A549 (cell line): Measurements from ENCODE around the gene ITPA. TPM values are rescaled to one million over a fixed set of nuclear protein-coding genes. Genes with fewer than 3 reads are reported as not detected.

Experiments
- ATAC-seq, 2 experiments: fragments of 200-7000 bp in 1 of 2; fragments of >200 bp in 1 of 2; cut with Nextera tagmentation in 1 of 2; cut with Tn5 transposase in 1 of 2; 3 replicates each; pipeline versions ENCODE4 v1.8.0 to v1.9.1; 2018 to 2020; ENCODE audit warnings: mild to moderate bottlenecking in 1 of 2, moderate library complexity in 1 of 2
- CTCF ChIA-PET: fragments of 300-600 bp; sonication (Branson Sonifier 250); formaldehyde crosslinking; extraction: SDS; loops from one replicate; lab custom pipeline; 2021; ENCODE audit warnings: antibody characterized with exemption, inconsistent platforms; lab: Yijun Ruan, JAX
- POLR2A ChIA-PET: fragments of 350-600 bp; formaldehyde crosslinking; extraction: SDS; loops from one replicate; lab custom pipeline; 2021; ENCODE audit warnings: antibody characterized with exemption, inconsistent platforms; lab: Yijun Ruan, JAX
- DNase-seq, 2 experiments: peaks; one replicate each; pipeline versions ENCODE4 v3.0.0 to v3.0.0-alpha.2; 2011 to 2016; ENCODE audit warnings: low read depth in 1 of 2, low spot score in 1 of 2
- FAIRE-seq: peaks from 2 replicates; lab custom pipeline; 2011; peaks lifted over from hg19 to GRCh38; lab: Jason Lieb, UNC
- H3K27ac ChIP-seq, 2 experiments: fragments of >200 bp; sonication (Bioruptor Twin); formaldehyde crosslinking; 3 replicates each; pipeline ENCODE4 v1.5.1; 2016 to 2017
- H3K4me1 ChIP-seq: fragments of >200 bp; sonication (Bioruptor Twin); formaldehyde crosslinking; 3 replicates; pipeline ENCODE4 v1.6.1; 2016
- H3K4me2 ChIP-seq: fragments of >200 bp; sonication (Bioruptor Twin); formaldehyde crosslinking; 3 replicates; pipeline ENCODE4 v1.6.1; 2016
- H3K4me3 ChIP-seq: fragments of >200 bp; sonication (Bioruptor Twin); formaldehyde crosslinking; 3 replicates; pipeline ENCODE4 v1.5.1; 2016
- H3K9me3 ChIP-seq: fragments of >200 bp; sonication (Bioruptor Twin); formaldehyde crosslinking; 3 replicates; pipeline ENCODE4 v1.6.1; 2016
- CBX8 ChIP-seq: fragments of 200-600 bp; sonication (generic); IDR thresholded peaks from 2 replicates; pipeline ENCODE4 v1.6.1; 2016
- CEBPB ChIP-seq, 2 experiments: fragments of >200 bp in 1 of 2; sonication (Bioruptor Twin) in 1 of 2; formaldehyde crosslinking in 1 of 2; IDR thresholded peaks; 2 replicates each; pipeline ENCODE4 v1.6.1; 2012 to 2016
- CHD2 ChIP-seq: fragments of 150-350 bp; IDR thresholded peaks from 2 replicates; pipeline ENCODE4 v1.6.1; 2014; ENCODE audit warnings: low read length; ENCODE audit not compliant: partially characterized antibody
- CTCF ChIP-seq: fragments of >200 bp; sonication (Bioruptor Twin); formaldehyde crosslinking; IDR thresholded peaks from 3 replicates; pipeline ENCODE4 v1.5.1; 2016
- EHMT2 ChIP-seq: fragments of 200-600 bp; sonication (generic); IDR thresholded peaks from 2 replicates; pipeline ENCODE4 v1.6.1; 2016; ENCODE audit warnings: antibody characterized with exemption, low read depth, mild to moderate bottlenecking, moderate library complexity
- EP300 ChIP-seq, 2 experiments: fragments of >200 bp; sonication (Bioruptor Twin); formaldehyde crosslinking; IDR thresholded peaks; 2 replicates in 1 of 2; 3 replicates in 1 of 2; pipeline ENCODE4 v1.6.1; 2016 to 2017
- FOSB ChIP-seq: fragments of 250-450 bp; sonication (Bioruptor Pico); IDR thresholded peaks from 2 replicates; pipeline ENCODE4 v1.5.0; 2020; ENCODE audit warnings: mild to moderate bottlenecking, moderate library complexity
- FOSL2 ChIP-seq, 2 experiments: fragments of 450-650 bp in 1 of 2; fragments of >200 bp in 1 of 2; sonication (Bioruptor Twin) in 1 of 2; formaldehyde crosslinking; IDR thresholded peaks; 2 replicates each; pipeline versions ENCODE4 v1.5.0 to v1.6.1; 2016 to 2020; ENCODE audit warnings: mild to moderate bottlenecking in 1 of 2, moderate library complexity in 1 of 2
- FOXS1 ChIP-seq: fragments of 250-450 bp; sonication (Bioruptor Pico); IDR thresholded peaks from 2 replicates; pipeline ENCODE4 v1.5.0; 2020; ENCODE audit warnings: mild to moderate bottlenecking, moderate library complexity
- GATA3 ChIP-seq: IDR thresholded peaks from 2 replicates; pipeline ENCODE4 v1.6.1; 2012; ENCODE audit warnings: borderline replicate concordance
- HDAC2 ChIP-seq: fragments of 200-600 bp; sonication (generic); IDR thresholded peaks from 2 replicates; pipeline ENCODE4 v1.6.1; 2016
- HOXB13 ChIP-seq: fragments of 250-450 bp; sonication (Bioruptor Pico); IDR thresholded peaks from 2 replicates; pipeline ENCODE4 v1.5.0; 2020; ENCODE audit warnings: low read depth, mild to moderate bottlenecking, moderate library complexity
- HOXB5 ChIP-seq: fragments of 250-450 bp; sonication (Bioruptor Pico); IDR thresholded peaks from 2 replicates; pipeline ENCODE4 v1.5.0; 2020; ENCODE audit warnings: mild to moderate bottlenecking, moderate library complexity
- JUNB ChIP-seq: fragments of >200 bp; sonication (Bioruptor Twin); formaldehyde crosslinking; IDR thresholded peaks from 2 replicates; pipeline ENCODE4 v1.6.1; 2016
- KDM1A ChIP-seq: fragments of 200-600 bp; sonication (generic); IDR thresholded peaks from 2 replicates; pipeline ENCODE4 v1.6.1; 2016; ENCODE audit warnings: low read depth, mild to moderate bottlenecking
- MAZ ChIP-seq: fragments of 150-350 bp; IDR thresholded peaks from 2 replicates; pipeline ENCODE4 v1.6.1; 2014; ENCODE audit warnings: antibody characterized with exemption, low read depth, low read length, borderline replicate concordance
- RAD21 ChIP-seq, 2 experiments: fragments of >200 bp in 1 of 2; sonication (Bioruptor Twin) in 1 of 2; formaldehyde crosslinking in 1 of 2; IDR thresholded peaks in 1 of 2; conservative IDR thresholded peaks in 1 of 2; 2 replicates in 1 of 2; 3 replicates in 1 of 2; pipeline ENCODE4 v1.6.1; 2012 to 2018; ENCODE audit warnings: inconsistent platforms in 1 of 2
- RARB ChIP-seq: fragments of 250-450 bp; sonication (Bioruptor Pico); IDR thresholded peaks from 2 replicates; pipeline ENCODE4 v1.8.0; 2021; ENCODE audit warnings: mild to moderate bottlenecking, moderate library complexity
- REST ChIP-seq: fragments of 200-600 bp; sonication (generic); IDR thresholded peaks from 2 replicates; pipeline ENCODE4 v1.6.1; 2016; ENCODE audit warnings: antibody characterized with exemption, mild to moderate bottlenecking, moderate library complexity
- RNF2 ChIP-seq: fragments of 200-600 bp; sonication (generic); IDR thresholded peaks from 2 replicates; pipeline ENCODE4 v1.6.1; 2016; ENCODE audit warnings: low read depth, mild to moderate bottlenecking, antibody characterized with exemption, moderate library complexity, borderline replicate concordance
- SMC3 ChIP-seq: fragments of >200 bp; sonication (Bioruptor Twin); formaldehyde crosslinking; IDR thresholded peaks from 3 replicates; pipeline ENCODE4 v1.6.1; 2018; ENCODE audit warnings: inconsistent platforms
- SREBF2 ChIP-seq: fragments of 450-650 bp; IDR thresholded peaks from 2 replicates; pipeline ENCODE4 v1.6.1; 2014; ENCODE audit warnings: mild to moderate bottlenecking, moderate library complexity
- TFCP2L1 ChIP-seq: fragments of 250-450 bp; sonication (Bioruptor Pico); IDR thresholded peaks from 2 replicates; pipeline ENCODE4 v1.5.0; 2021; ENCODE audit warnings: mild to moderate bottlenecking
- TP53 ChIP-seq: fragments of 250-450 bp; sonication (Bioruptor Pico); IDR thresholded peaks from 2 replicates; pipeline ENCODE4 v1.5.0; 2021; ENCODE audit warnings: mild to moderate bottlenecking, moderate library complexity
- ZFP36 ChIP-seq: fragments of 450-650 bp; IDR thresholded peaks from 2 replicates; pipeline ENCODE4 v1.6.1; 2014; ENCODE audit warnings: borderline replicate concordance; ENCODE audit not compliant: partially characterized antibody
- ZNF302 ChIP-seq: fragments of 250-450 bp; sonication (Bioruptor Pico); IDR thresholded peaks from 2 replicates; pipeline ENCODE4 v1.9.0; 2021; ENCODE audit warnings: inconsistent platforms, mild to moderate bottlenecking, moderate library complexity
- ZSCAN20 ChIP-seq: fragments of 250-450 bp; sonication (Bioruptor Pico); IDR thresholded peaks from 2 replicates; pipeline ENCODE4 v1.8.0; 2022; ENCODE audit warnings: mild to moderate bottlenecking, moderate library complexity
- WGBS: methylation state at CpG from one replicate; pipeline ENCODE4 v1.1.6; 2017; ENCODE audit errors: missing lambda C conversion rate; 5-methylcytosine and 5-hydroxymethylcytosine counted together
- polyA plus RNA-seq, 4 experiments: library from polyadenylated mRNA; depleted of rRNA in 3 of 4; stranded (reverse); fragments of >200 nt; fragmentation: RNase III in 1 of 4; extraction: RNeasy Plus Mini Kit Qiagen cat#74134 plus additional on column Dnase treatment in 1 of 4; gene quantifications; 2 replicates in 3 of 4; 3 replicates in 1 of 4; pipeline ENCODE4 v1.2.3, GENCODE V29; 2011 to 2017
- TF ChIP-seq, protein P1 (sequence below): IDR thresholded peaks from 2 replicates; pipeline ENCODE4 v1.6.1; 2012; ENCODE audit warnings: low read depth, borderline replicate concordance
- TF ChIP-seq, protein P2 (sequence below): fragments of >200 bp; sonication (Bioruptor Twin); formaldehyde crosslinking; IDR thresholded peaks from 3 replicates; pipeline ENCODE4 v1.6.1; 2016
- TF ChIP-seq, protein P3 (sequence below): fragments of 250-450 bp; sonication (Bioruptor Pico); IDR thresholded peaks from 2 replicates; pipeline ENCODE4 v1.5.0; 2020; ENCODE audit warnings: low read depth, mild to moderate bottlenecking, moderate library complexity

ITPA gene
- polyA plus RNA-seq, 2 of the 4 experiments (the other 2 are of a cell fraction), result 54.0 to 106 TPM

DNA sequence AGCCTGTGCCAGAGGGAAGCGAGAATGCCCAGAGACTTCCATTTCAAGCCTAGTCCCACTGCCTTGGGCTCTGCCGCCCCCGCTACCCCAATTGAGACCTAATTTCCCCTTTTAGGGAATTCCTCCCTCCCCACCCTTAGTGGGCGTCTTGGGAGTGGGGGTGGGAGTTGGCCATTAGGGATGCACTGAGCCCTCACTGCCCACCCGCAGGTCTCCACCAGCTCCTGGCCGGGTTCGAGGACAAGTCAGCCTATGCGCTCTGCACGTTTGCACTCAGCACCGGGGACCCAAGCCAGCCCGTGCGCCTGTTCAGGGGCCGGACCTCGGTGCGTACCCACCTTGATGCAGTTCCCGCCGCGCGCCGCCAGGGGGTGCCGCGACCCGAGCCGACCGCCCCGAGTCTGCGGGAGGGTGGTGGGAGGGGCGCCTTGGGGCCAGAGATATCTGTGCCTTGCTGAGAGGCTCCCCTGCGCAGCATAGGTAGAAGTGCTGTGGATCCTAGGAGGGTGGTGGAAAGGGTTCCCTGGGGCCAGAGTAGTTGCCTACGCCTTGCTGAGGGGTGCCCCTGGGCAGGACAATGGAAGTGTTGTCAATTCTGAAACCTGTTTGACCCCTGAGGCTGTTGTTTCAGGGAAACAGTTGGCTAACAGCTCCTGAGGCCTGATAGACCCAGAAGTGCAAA, 9.2 kb downstream of the ITPA start:
- no peak overlapping the region for H3K4me3 ChIP-seq
- FAIRE-seq (no peak), ATAC-seq (peak; percentile 84 to 89), DNase-seq (peak; percentile 63 to 89)
- ChIA-PET CTCF (interaction anchor here (0.6 to 10.7 kb wide), 44 partner anchors 9 to 307 kb away, joined by 3 to 105 read pairs (median 4); partner anchors contain the start of genes ITPA and SLC4A11), POLR2A (no interaction called here)
- H3K4me1 ChIP-seq, result peaks cover 36% of the 10 kb centered on the region
- 25% methylated on average over 26 of the region's 30 CpGs for WGBS
- no peaks in the 10 kb centered on the region for H3K9me3 ChIP-seq
- TF ChIP-seq SMC3 (peak; percentile 94), ZSCAN20 (CRISPR knock-in tag) (no peak), KDM1A (no peak), TP53 (0 out of 2 replicates have a peak, but pooled peaks have one; percentile 52), ZFP36 (no peak), CHD2 (no peak), CBX8 (no peak), CTCF (peak; percentile 90), GATA3 (no peak), RAD21 (conservative IDR thresholded peaks at IDR 0.05 in 1 of 2, IDR thresholded peaks at IDR 0.05 in 1 of 2) (peak; percentile 76 to 84), RARB (CRISPR knock-in tag) (no peak), RNF2 (no peak), REST (no peak), HOXB13 (no peak), EP300 (IDR thresholded peaks at IDR 0.05) (no peak), HOXB5 (CRISPR knock-in tag) (no peak), FOSL2 (IDR thresholded peaks at IDR 0.05) (no peak), FOSL2 (CRISPR knock-in tag; IDR thresholded peaks at IDR 0.05) (no peak), JUNB (no peak), FOXS1 (CRISPR knock-in tag) (no peak), HDAC2 (no peak), EHMT2 (no peak), MAZ (no peak), TFCP2L1 (no peak; the same call in 1 of the 2 replicates), SREBF2 (no peak), FOSB (no peak), ZNF302 (CRISPR knock-in tag) (no peak), CEBPB (IDR thresholded peaks at IDR 0.05) (no peak)
- TF ChIP-seq, protein P1, sequence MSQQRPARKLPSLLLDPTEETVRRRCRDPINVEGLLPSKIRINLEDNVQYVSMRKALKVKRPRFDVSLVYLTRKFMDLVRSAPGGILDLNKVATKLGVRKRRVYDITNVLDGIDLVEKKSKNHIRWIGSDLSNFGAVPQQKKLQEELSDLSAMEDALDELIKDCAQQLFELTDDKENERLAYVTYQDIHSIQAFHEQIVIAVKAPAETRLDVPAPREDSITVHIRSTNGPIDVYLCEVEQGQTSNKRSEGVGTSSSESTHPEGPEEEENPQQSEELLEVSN, result no peak
- TF ChIP-seq, protein P2, sequence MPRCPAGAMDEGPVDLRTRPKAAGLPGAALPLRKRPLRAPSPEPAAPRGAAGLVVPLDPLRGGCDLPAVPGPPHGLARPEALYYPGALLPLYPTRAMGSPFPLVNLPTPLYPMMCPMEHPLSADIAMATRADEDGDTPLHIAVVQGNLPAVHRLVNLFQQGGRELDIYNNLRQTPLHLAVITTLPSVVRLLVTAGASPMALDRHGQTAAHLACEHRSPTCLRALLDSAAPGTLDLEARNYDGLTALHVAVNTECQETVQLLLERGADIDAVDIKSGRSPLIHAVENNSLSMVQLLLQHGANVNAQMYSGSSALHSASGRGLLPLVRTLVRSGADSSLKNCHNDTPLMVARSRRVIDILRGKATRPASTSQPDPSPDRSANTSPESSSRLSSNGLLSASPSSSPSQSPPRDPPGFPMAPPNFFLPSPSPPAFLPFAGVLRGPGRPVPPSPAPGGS, result no peak
- TF ChIP-seq, protein P3, sequence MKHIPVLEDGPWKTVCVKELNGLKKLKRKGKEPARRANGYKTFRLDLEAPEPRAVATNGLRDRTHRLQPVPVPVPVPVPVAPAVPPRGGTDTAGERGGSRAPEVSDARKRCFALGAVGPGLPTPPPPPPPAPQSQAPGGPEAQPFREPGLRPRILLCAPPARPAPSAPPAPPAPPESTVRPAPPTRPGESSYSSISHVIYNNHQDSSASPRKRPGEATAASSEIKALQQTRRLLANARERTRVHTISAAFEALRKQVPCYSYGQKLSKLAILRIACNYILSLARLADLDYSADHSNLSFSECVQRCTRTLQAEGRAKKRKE (CRISPR knock-in tag), result no peak
- H3K27ac ChIP-seq, result peak overlapping the region; percentile 34 to 49; a peak in 4 of 6 replicates
- peak overlapping the region; percentile 30 for H3K4me2 ChIP-seq
